ENCODE data around the gene NUTF2.

DNA sequence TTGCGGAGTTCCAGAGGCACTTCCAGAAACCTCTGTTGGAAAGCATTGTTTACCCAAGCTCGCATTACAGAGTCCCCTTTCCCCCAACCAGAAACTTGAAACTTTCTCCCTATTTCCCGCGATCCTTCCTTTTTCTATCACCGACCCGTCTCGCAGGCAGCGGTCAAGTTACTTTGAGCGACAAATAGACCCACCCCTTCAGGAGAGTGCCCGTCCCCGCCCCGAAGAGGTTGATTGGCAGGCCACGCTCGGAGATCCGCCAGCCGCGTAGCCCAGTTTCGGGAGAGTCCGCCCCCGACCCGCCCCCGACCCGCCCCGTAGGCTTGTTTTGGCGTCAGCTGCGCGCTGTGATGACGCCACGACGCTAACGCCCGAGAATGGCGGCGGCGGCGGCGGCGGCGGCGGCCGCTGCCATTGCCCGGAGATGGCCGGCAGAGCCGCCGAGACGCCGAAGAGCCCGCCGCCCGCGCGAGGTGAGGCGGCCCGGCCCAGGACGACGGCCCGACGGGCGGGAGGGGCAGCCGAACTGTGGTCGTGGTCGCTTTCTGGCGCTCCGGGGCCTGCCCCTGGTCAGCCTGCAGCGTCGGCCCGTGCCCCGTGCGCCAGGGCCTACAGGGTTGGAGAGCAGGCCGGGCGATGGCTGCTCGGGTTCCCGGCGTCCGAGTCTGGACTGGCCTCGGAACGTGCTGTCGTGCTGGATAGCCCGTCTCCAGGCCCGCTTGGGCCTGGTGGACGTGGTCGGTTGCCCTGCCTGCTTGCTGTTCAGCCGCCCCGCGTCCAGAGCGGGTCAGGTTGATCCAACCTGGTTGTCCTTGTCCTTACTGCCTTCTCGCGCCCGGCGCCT lies 46.4 kb downstream of the NUTF2 start, which contains the start of gene PSKH1:
- TF ChIP-seq, protein P1, sequence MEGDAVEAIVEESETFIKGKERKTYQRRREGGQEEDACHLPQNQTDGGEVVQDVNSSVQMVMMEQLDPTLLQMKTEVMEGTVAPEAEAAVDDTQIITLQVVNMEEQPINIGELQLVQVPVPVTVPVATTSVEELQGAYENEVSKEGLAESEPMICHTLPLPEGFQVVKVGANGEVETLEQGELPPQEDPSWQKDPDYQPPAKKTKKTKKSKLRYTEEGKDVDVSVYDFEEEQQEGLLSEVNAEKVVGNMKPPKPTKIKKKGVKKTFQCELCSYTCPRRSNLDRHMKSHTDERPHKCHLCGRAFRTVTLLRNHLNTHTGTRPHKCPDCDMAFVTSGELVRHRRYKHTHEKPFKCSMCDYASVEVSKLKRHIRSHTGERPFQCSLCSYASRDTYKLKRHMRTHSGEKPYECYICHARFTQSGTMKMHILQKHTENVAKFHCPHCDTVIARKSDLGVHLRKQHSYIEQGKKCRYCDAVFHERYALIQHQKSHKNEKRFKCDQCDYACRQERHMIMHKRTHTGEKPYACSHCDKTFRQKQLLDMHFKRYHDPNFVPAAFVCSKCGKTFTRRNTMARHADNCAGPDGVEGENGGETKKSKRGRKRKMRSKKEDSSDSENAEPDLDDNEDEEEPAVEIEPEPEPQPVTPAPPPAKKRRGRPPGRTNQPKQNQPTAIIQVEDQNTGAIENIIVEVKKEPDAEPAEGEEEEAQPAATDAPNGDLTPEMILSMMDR (IDR thresholded peaks at IDR 0.05), result no peak
- peak; percentile 42 to 91 for TF ChIP-seq POLR2A (IDR thresholded peaks at IDR 0.05)
